ENCODE results near the gene GXYLT2.

Gene GXYLT2

GRCh38 chr3:72894976-72895552, 7.2 kb downstream of the GXYLT2 start:
- TF ChIP-seq ZFX (IDR thresholded peaks at IDR 0.05): no peak
- no peak for TF ChIP-seq CTCF (conservative IDR thresholded peaks at IDR 0.05)

GRCh38 chr3:72896996-72897757, 9.3 kb downstream of the GXYLT2 start:
- H3K27ac ChIP-seq: no peak overlapping the region
- TF ChIP-seq ZFX (IDR thresholded peaks at IDR 0.05): no peak
- no peak for TF ChIP-seq CTCF (conservative IDR thresholded peaks at IDR 0.05)

More at GRCh38 chr3:72894976-72895552, 7.2 kb downstream of the GXYLT2 start:
- H3K27ac ChIP-seq: no peak overlapping the region

GRCh38 chr3:72897758-72898007, 9.8 kb downstream of the GXYLT2 start:
- no peak for TF ChIP-seq CTCF (conservative IDR thresholded peaks at IDR 0.05)
- TF ChIP-seq ZFX (IDR thresholded peaks at IDR 0.05): no peak
- H3K27ac ChIP-seq: no peak overlapping the region

GRCh38 chr3:72899349-72899765, 11.5 kb downstream of the GXYLT2 start:
- no peak overlapping the region for H3K27ac ChIP-seq
- TF ChIP-seq ZFX (IDR thresholded peaks at IDR 0.05): no peak
- TF ChIP-seq CTCF (conservative IDR thresholded peaks at IDR 0.05): no peak

GRCh38 chr3:72900048-72900447, 12.2 kb downstream of the GXYLT2 start:
- no peak overlapping the region for H3K27ac ChIP-seq
- TF ChIP-seq CTCF (conservative IDR thresholded peaks at IDR 0.05) (no peak), ZFX (IDR thresholded peaks at IDR 0.05) (no peak)

- no peak for TF ChIP-seq CTCF (conservative IDR thresholded peaks at IDR 0.05)
- H3K27ac ChIP-seq: no peak overlapping the region
Observed at GRCh38 chr3:72901840-72902239, 14.0 kb downstream of the GXYLT2 start.

- TF ChIP-seq CTCF (conservative IDR thresholded peaks at IDR 0.05): no peak
- no peak for TF ChIP-seq ZFX (IDR thresholded peaks at IDR 0.05)
- H3K27ac ChIP-seq: no peak overlapping the region
Observed at GRCh38 chr3:72903004-72903403, 15.2 kb downstream of the GXYLT2 start.
